HFFc6 (cell line): ENCODE measurements around the gene RPS6KB2. TPM values are rescaled to one million over a fixed set of nuclear protein-coding genes. Genes with fewer than 3 reads are reported as not detected.

Experiments used
- DNase-seq: peaks from one replicate; pipeline ENCODE4 v3.0.0-alpha.2; 2018
- H3K27ac Mint-ChIP-seq: 2 replicates; pipeline ENCODE4 v1.8.0; 2020; ENCODE audit warnings: mild to moderate bottlenecking, mixed read lengths
- H3K27me3 Mint-ChIP-seq: 2 replicates; pipeline ENCODE4 v1.8.0; 2021; ENCODE audit warnings: mild to moderate bottlenecking, moderate library complexity, mixed read lengths; ENCODE audit not compliant: insufficient read depth
- H3K36me3 Mint-ChIP-seq: 2 replicates; pipeline ENCODE4 v1.8.0; 2021; ENCODE audit warnings: low read depth, mixed read lengths
- H3K4me1 Mint-ChIP-seq: 2 replicates; pipeline ENCODE4 v1.8.0; 2020; ENCODE audit warnings: low read depth, mixed read lengths
- H3K4me3 Mint-ChIP-seq: 2 replicates; pipeline ENCODE4 v1.8.0; 2020; ENCODE audit warnings: mild to moderate bottlenecking, moderate library complexity, mixed read lengths
- H3K9me3 Mint-ChIP-seq: 2 replicates; pipeline ENCODE4 v1.8.0; 2020; ENCODE audit warnings: mild to moderate bottlenecking, mixed read lengths
- CTCF ChIP-seq: fragments of 200-600 bp; sonication (generic); IDR thresholded peaks from 2 replicates; pipeline ENCODE4 v1.5.0; 2021; ENCODE audit warnings: antibody characterized with exemption, mild to moderate bottlenecking
- total RNA-seq, 6 experiments: library from RNA; stranded (reverse); fragmentation: NEBNext Ultra II Directional; extraction: Animal tissue kit (Norgen Biotek cat#: 25700); gene quantifications; 2 replicates in 1 of 6; 3 replicates in 5 of 6; pipeline ENCODE4 v1.2.3, GENCODE V29; 2021

RPS6KB2 gene
- total RNA-seq, 6 experiments from 2014 or later = 51.5 to 58.4 (median 55.8) TPM

- H3K4me1 Mint-ChIP-seq = peaks cover 9% of the 10 kb centered on the region
Observed at GRCh38 chr11:67404515-67405195, 23.6 kb upstream of the RPS6KB2 start.

GRCh38 chr11:67405196-67405567, 23.1 kb upstream of the RPS6KB2 start:
- peaks cover 6% of the 10 kb centered on the region; the same call in 1 of the 2 replicates for H3K36me3 Mint-ChIP-seq
- H3K4me3 Mint-ChIP-seq = no peak overlapping the region
- no peak overlapping the region for H3K27ac Mint-ChIP-seq
- peaks cover 7% of the 10 kb centered on the region for H3K4me1 Mint-ChIP-seq
- no peak for DNase-seq
- peaks cover 12% of the 10 kb centered on the region for H3K27me3 Mint-ChIP-seq
- no peak for TF ChIP-seq CTCF
- no peaks in the 10 kb centered on the region for H3K9me3 Mint-ChIP-seq

More at GRCh38 chr11:67404515-67405195, 23.6 kb upstream of the RPS6KB2 start:
- TF ChIP-seq CTCF = no peak
- Mint-ChIP-seq H3K27me3 (peaks cover 9% of the 10 kb centered on the region), H3K36me3 (peaks cover 7% of the 10 kb centered on the region; the same call in 1 of the 2 replicates), H3K9me3 (no peaks in the 10 kb centered on the region), H3K27ac (no peak overlapping the region), H3K4me3 (no peak overlapping the region)
- no peak for DNase-seq

DNA sequence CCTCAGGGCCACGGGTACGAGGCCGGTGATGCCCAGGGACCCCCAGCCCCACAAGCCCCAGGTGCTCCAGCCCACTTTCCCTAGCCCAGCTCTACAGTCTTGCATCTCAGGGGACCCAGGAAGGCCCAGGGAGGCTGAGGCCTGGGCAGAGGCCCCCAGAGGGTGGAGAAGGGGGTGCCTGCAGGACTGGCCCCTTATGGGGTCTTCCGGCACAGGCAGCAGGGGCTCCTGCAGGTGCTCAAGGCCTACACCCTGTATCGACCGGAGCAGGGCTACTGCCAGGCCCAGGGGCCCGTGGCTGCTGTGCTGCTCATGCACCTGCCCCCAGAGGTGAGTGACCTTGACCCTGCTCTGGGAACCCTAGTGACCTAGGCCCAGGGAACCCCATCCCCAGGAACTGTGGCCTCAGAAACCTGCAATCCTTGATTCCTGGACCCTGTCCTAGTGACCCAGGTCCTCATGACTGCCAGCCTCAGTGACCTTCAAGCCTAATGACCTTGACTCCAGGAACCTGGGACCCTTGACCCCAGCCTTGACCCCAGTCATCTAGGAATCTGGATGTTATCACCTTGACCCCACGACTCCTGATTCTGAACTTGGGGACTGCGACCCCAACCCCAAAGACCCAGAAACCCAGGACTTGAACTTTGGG, 22.5 kb upstream of the RPS6KB2 start:
- H3K9me3 Mint-ChIP-seq = no peaks in the 10 kb centered on the region
- H3K27ac Mint-ChIP-seq = no peak overlapping the region
- no peak for TF ChIP-seq CTCF
- H3K4me3 Mint-ChIP-seq = no peak overlapping the region
- DNase-seq = no peak
- peaks cover 13% of the 10 kb centered on the region for H3K27me3 Mint-ChIP-seq
- H3K36me3 Mint-ChIP-seq = no peaks in the 10 kb centered on the region
- H3K4me1 Mint-ChIP-seq = 0 out of 2 replicates have a peak, but pooled peaks cover under 1% of the 10 kb centered on the region

GRCh38 chr11:67406420-67406968, 21.8 kb upstream of the RPS6KB2 start:
- DNase-seq = no peak
- no peak overlapping the region for H3K4me3 Mint-ChIP-seq
- no peaks in the 10 kb centered on the region for H3K9me3 Mint-ChIP-seq
- H3K27me3 Mint-ChIP-seq = peaks cover 14% of the 10 kb centered on the region
- H3K27ac Mint-ChIP-seq = no peak overlapping the region
- H3K36me3 Mint-ChIP-seq = no peaks in the 10 kb centered on the region
- TF ChIP-seq CTCF = no peak
- no peaks in the 10 kb centered on the region for H3K4me1 Mint-ChIP-seq

DNA sequence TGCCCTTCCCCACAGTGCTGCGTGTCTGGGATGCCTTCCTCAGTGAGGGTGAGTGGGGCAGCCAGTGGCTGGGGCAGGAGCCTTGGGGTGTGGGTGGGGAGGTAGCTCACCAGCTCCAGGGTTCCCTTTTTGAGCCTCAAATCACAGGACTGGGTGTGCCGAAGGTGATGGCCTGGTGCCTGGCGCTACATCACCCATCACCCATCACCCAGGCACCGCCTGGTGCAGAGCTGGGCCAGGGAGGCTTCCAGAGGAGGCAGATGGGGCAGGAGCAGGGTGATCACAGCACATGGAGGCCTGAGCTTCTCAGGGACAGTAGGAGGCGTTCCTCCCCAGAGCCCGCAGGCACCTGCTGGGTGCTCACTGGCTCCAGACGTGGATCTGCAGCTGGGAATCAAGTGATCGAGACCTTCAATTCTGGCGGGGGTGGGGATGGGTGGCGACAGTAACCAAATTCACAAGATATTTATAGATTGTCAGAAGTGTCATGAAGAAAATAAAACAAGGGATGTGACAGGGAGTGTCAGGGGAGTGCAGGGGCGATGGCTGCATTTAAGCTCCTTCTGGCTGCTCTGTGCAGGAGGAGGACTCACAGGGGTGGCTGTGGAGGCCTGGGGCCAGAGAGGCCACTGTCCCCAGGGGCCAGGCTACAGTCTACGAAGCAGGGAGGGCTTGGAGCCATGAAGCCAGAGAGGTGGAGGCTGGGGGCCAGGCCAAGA, 21.2 kb upstream of the RPS6KB2 start:
- H3K4me1 Mint-ChIP-seq = no peaks in the 10 kb centered on the region
- H3K27ac Mint-ChIP-seq = no peak overlapping the region
- no peak overlapping the region for H3K4me3 Mint-ChIP-seq
- DNase-seq = no peak
- H3K36me3 Mint-ChIP-seq = no peaks in the 10 kb centered on the region
- peaks cover 18% of the 10 kb centered on the region for H3K27me3 Mint-ChIP-seq
- H3K9me3 Mint-ChIP-seq = no peaks in the 10 kb centered on the region
- TF ChIP-seq CTCF = no peak; the same call in 1 of the 2 replicates
